ENCODE results near the gene MAP6D1. TPM values are rescaled to one million over a fixed set of nuclear protein-coding genes. Genes with fewer than 3 reads are reported as not detected.

Gene MAP6D1
- total RNA-seq, 4 donors from 2014 or later = 0.42 to 21.6 (median 3.6) TPM

DNA sequence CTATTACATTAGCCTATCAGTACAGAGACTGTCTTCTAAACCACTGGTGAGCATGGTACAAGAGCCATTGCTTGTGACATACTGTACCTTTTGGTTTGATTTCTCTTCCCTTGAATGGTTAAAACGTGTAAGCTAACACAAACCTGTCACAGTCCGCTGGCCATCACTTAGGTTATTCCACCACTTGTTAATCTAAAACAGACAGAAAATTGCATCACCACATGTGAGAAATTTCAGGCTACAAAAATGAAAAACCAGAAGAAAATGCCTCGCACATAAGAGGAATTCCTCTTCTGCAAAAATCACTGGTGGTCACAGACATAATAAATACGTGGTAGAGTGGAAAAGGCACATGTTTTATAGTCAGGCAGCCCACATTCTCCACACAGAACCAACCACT is 37.2 kb upstream of the MAP6D1 start:
- no peaks in the 10 kb centered on the region for H3K9me3 ChIP-seq
- H3K36me3 ChIP-seq = peaks cover 5 to 93% (median 30%) of the 10 kb centered on the region in 3 donors
- WGBS, 2 donors = 72 to 73% methylated on average over 4 of the region's 4 CpGs

DNA sequence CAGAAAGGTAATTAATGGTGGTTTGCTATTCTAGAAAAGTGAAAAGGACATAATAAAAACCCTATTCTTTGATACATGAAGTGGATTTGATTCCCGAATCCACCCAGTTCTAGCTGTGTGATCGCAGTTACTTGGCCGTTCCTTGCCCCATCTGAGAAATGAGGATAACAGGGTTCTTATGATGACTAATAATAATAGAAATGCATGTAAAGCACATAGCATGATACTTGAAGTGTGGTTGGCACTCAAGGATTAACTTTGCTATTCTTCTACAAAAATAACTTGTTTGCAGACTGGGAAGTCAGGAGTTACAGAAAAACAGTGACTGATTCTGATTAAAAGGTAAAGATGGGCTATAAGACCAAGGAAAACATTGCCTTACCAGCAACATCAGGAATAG is 32.5 kb upstream of the MAP6D1 start:
- H3K27me3 ChIP-seq = no peaks in the 10 kb centered on the region
- H3K27ac ChIP-seq = no peak overlapping the region
- no peaks in the 10 kb centered on the region for H3K9me3 ChIP-seq
- peaks cover 4 to 79% (median 16%) of the 10 kb centered on the region in 3 donors for H3K36me3 ChIP-seq
- 90 to 92% methylated on average over 3 of the region's 3 CpGs for WGBS, 2 donors
- no peaks in the 10 kb centered on the region for H3K4me1 ChIP-seq
- H3K4me3 ChIP-seq = no peak overlapping the region
- no peak for TF ChIP-seq POLR2A (IDR thresholded peaks at IDR 0.05)
- no peak for TF ChIP-seq EP300 (IDR thresholded peaks at IDR 0.05)
- DNase-seq (ENCODE audit: low spot score in 2 of 2) = no peak

More for the DNA sequence above, 37.2 kb upstream of the MAP6D1 start:
- Histone ChIP-seq H3K27me3 (no peaks in the 10 kb centered on the region), H3K4me1 (no peaks in the 10 kb centered on the region), H3K27ac (no peak overlapping the region), H3K4me3 (no peak overlapping the region)
- DNase-seq (ENCODE audit: low spot score in 2 of 2) = no peak
- TF ChIP-seq POLR2A (IDR thresholded peaks at IDR 0.05) (no peak), EP300 (IDR thresholded peaks at IDR 0.05) (no peak)
- TF ChIP-seq, protein P1, sequence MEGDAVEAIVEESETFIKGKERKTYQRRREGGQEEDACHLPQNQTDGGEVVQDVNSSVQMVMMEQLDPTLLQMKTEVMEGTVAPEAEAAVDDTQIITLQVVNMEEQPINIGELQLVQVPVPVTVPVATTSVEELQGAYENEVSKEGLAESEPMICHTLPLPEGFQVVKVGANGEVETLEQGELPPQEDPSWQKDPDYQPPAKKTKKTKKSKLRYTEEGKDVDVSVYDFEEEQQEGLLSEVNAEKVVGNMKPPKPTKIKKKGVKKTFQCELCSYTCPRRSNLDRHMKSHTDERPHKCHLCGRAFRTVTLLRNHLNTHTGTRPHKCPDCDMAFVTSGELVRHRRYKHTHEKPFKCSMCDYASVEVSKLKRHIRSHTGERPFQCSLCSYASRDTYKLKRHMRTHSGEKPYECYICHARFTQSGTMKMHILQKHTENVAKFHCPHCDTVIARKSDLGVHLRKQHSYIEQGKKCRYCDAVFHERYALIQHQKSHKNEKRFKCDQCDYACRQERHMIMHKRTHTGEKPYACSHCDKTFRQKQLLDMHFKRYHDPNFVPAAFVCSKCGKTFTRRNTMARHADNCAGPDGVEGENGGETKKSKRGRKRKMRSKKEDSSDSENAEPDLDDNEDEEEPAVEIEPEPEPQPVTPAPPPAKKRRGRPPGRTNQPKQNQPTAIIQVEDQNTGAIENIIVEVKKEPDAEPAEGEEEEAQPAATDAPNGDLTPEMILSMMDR (IDR thresholded peaks at IDR 0.05) = no peak

DNA sequence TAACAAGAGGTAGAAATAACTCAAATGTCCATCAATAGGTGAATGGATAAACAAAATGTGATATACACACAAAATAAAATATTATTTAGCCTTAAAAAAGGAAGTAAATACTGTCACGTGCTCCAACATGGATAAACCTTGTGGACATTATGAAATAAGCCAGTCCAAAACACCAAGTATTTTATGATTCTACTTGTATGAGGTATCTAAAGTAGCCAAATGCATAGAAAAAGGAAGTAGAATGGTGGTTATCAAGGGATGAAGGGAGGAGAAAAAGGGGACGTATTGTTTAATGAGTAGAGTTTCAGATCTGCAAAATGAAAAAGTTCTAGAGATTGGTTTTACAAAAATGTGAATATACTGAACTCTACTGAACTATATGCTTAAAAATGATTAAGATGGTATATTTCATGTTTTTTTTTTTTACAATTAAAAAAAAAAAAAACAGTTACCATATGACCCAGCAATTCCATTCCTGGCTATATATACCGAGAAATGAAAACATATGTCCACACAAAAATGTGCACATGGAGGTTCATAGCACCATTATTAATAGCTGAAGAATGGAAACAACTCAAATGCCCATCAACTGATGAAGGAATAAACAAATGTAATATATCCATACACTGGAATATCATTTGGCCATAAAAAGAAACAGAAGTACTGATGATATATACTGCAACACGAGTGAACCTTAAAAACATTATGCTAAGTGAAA is 29.1 kb upstream of the MAP6D1 start:
- WGBS, 2 donors = 87 to 89% methylated on average over 4 of the region's 4 CpGs
- H3K9me3 ChIP-seq = no peaks in the 10 kb centered on the region
- no peaks in the 10 kb centered on the region for H3K4me1 ChIP-seq
- peaks cover 0 to 58% (median 0%) of the 10 kb centered on the region in 3 donors for H3K36me3 ChIP-seq
- H3K27me3 ChIP-seq = no peaks in the 10 kb centered on the region
- TF ChIP-seq POLR2A (IDR thresholded peaks at IDR 0.05) = no peak
- TF ChIP-seq, protein P1 (IDR thresholded peaks at IDR 0.05) = no peak
- TF ChIP-seq EP300 (IDR thresholded peaks at IDR 0.05) = no peak
- no peak overlapping the region for H3K4me3 ChIP-seq
- no peak overlapping the region for H3K27ac ChIP-seq
- no peak for DNase-seq (ENCODE audit: low spot score in 2 of 2)

DNA sequence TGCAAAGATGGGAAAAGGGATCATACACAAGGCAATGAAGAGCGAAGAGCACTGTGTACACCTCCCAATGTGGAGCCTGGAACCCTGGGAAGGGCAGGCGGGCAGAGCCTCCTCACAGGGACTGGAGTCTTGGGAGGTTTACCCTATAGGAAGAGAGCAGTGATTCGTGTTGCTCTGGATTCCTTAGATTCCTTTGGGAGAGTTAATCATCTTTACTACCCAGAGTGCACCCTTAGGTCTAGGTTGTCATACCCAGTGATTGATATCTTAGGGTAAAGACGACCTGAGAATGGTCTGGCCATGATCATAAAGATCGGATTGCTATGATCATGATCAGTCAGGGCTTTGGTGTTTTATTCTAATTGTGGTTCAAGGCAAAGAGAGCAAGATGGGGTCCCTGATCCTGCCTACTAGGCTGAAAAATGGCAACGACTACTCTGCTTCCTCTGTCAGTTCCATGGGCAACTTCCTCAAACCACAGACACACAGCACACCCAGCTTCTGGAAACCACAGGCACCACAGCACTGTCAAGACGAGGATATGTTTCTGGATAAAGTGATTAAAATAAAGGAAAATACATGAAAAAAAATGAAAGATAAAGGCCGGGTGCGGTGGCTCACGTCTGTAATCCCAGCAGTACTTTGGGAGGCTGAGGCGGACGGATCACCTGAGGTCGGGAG is 20.4 kb upstream of the MAP6D1 start:
- H3K36me3 ChIP-seq = peaks cover 0 to 72% (median 3%) of the 10 kb centered on the region in 3 donors
- no peak overlapping the region for H3K4me3 ChIP-seq
- H3K4me1 ChIP-seq = no peaks in the 10 kb centered on the region
- 78 to 82% methylated on average over 13 of the region's 13 CpGs for WGBS, 2 donors
- TF ChIP-seq, protein P1 (IDR thresholded peaks at IDR 0.05) = no peak
- no peak for TF ChIP-seq EP300 (IDR thresholded peaks at IDR 0.05)
- TF ChIP-seq POLR2A (IDR thresholded peaks at IDR 0.05) = no peak
- no peaks in the 10 kb centered on the region for H3K9me3 ChIP-seq
- H3K27ac ChIP-seq = no peak overlapping the region
- DNase-seq (ENCODE audit: low spot score in 2 of 2) = no peak
- no peaks in the 10 kb centered on the region for H3K27me3 ChIP-seq

DNA sequence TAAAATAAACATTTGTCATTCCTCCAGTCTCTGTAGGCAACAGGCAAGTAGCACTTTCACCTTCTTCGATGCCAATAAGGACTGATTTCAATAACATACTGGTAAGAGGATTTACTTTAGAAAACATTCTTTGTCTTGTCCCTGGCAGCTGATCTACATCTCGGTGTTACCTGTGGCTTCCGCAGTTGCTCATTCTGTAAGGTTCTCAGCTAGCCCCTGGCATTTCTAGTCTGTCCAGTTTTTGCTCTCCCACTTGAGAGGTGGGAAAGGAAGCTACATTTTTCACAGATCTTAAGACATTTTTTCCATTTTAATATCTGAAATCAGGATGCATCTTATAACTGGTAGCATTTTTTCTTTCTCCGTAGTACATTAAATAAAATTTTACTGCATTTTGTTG is 19.7 kb upstream of the MAP6D1 start:
- no peak for TF ChIP-seq POLR2A (IDR thresholded peaks at IDR 0.05)
- TF ChIP-seq EP300 (IDR thresholded peaks at IDR 0.05) = no peak
- TF ChIP-seq, protein P1 (IDR thresholded peaks at IDR 0.05) = no peak
- Histone ChIP-seq H3K27me3 (no peaks in the 10 kb centered on the region), H3K27ac (no peak overlapping the region), H3K36me3 (peaks cover 0 to 78% (median 3%) of the 10 kb centered on the region in 3 donors), H3K9me3 (no peaks in the 10 kb centered on the region), H3K4me3 (no peak overlapping the region), H3K4me1 (no peaks in the 10 kb centered on the region)
- WGBS, 2 donors = 88 to 89% methylated on average over 4 of the region's 4 CpGs
- DNase-seq (ENCODE audit: low spot score in 2 of 2) = no peak

All from tibial nerve (tissue), 4 donors.